HL-60/S4 treated with phorbol 12-myristate 13-acetate at 8.2 ng/mL for 4 days and 3 days (cell line): ENCODE data around the gene GARS1.

Experiments used
- in situ Hi-C: fragments of 300-500 bp; cut with MboI; formaldehyde crosslinking; loops from 2 replicates; pipeline ENCODE4 v1.15.0; 2022; ENCODE audit warnings: low sequenced_read_pairs

Gene GARS1

DNA sequence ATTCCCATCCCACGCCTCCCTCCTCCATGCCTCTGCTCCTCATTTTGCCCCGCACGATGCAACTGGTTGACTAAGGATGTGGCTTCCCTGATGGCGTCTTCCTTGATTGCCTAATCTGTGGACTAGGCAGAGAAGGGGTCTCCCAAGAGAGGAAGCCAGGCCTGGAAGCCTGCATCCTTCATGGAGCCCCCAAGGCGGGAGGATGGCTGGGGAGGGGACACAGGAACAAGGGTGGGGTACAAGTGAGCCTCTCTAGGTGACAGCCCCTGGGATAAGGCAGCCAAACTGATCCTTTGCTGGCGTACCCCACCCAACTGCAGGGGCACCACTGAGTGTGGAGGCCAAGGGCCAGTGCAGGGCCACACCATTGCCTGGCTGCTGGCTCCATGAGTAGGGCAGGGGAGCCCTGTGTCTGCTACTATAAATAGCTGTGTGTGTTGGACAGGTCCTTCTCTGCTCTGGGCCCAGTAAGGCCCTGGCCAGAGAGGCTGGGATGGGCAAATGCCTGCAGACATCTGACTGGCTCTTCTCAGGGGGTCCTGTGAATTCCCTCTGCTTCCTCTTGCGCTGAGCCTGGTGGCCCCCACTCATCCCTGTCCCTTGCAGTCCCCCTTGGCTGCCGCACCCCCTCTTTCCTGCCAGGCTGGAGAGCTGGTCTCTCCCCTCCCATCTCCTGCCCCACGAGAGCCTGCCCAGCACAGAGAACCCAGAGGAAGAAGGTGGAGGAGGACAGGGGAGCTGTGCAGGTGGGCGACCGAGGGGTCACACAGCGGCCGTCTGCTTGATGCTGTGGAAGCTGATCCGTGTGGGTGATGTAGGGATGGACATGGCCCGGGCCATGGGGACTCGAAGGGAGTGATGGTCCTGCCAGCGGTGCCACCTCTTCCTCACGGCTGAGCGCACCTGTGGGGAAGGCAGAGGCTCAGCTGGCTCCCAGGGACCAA lies 58.3 kb downstream of the GARS1 start:
- in situ Hi-C loops = no loop called here

DNA sequence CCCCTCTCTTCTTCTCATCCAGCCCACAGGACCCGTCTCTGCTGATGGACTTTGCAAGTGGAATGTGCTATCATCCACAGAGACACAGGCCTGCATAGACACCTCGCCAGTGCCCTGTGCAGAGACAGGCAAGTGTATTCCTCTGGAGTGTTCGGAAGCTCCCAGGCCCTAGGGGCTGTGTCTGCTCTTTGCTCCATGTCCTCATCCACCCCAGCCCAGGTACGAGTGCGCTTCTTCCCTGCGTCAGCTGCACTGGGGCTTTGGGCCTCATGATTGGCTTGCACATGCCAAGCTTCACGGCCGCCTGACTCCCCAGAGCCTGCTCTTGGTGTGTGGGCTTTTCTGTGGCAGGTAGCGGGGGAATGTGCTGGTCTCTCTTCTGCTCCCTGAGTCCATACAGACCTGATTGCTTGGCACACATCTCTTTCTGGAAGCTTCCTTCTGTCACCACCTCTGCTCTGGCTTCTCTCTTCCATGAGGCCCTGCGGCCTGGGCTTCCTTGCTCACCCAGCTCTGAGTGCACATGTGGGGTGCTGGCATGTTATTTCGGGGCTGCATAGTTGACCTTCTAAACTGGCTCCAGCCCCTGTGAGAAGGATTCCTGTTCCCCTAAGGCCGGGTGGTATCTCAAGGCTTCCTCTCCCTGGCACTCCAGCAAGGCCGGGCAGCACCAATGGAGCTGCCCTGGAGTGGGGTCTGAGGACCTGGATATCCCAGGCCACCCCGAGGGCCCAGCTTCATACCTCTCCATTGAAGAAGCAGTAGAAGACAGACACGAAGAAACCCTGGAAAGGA lies 59.8 kb downstream of the GARS1 start:
- in situ Hi-C loops = no loop called here

- in situ Hi-C loops = no loop called here
Measured at GRCh38 chr7:30655096-30655970, 60.7 kb downstream of the GARS1 start.

- in situ Hi-C loops = no loop called here
Measured at GRCh38 chr7:30656006-30656957, 61.6 kb downstream of the GARS1 start.

DNA sequence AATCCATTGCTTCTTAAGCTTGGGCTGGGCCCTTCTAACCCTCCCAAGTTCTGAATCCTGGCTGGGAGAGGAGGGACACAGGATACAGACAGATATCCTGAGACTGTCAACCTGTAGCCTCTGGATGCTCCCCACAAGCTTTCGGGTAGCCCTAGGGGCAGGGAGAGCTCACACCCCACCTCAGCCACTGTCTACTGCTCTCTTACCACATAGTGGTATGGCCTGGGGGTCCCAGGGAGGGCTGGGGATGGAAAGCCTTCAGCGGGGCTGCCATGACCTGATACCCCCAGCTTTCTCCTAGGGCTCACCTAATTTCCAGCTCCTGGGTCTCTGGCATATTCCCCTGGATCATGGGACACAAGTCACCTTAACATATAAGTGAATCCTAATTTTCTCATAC lies 62.5 kb downstream of the GARS1 start:
- in situ Hi-C loops = no loop called here

GRCh38 chr7:30658479-30659074 lies 63.9 kb downstream of the GARS1 start:
- in situ Hi-C loops = no loop called here

DNA sequence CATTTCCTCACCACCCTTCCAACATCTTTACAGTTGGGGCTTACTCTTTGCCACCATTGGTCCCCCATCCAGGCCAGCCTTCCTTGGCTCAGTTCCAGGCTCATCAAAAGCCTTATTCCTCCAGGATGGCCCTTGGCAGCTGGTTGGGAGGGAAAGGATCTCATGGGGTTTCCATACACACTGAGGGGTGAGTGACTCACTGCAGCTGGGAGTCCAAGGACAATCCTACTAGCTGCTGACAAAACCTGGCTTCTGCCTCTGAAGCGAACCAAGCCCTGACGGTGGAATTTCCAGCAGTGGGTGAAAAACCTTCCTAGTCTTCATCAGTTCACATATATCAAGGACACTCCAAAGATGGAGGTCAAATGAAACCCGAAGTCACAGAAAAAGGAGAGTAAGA lies 64.6 kb downstream of the GARS1 start:
- in situ Hi-C loops = no loop called here

GRCh38 chr7:30660331-30661255 lies 65.9 kb downstream of the GARS1 start:
- in situ Hi-C loops = no loop called here

DNA sequence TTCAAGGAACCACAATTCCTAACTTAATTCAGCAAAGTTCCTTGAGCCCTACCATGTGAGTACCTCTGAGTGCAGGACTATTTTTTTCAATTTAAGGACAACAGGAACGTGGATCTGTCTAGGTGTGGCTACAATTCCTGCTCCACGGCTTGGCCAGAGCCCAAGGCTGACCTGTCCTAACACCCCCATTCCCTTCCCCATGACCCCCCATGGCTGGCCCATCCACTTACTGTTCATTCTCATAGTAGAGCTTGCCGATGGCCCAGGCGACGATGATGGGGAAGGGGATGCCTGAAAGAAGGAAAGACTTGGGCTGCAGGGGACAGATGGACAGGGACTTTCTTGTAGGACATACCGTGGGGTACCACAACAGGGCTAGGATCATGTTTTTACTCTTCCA lies 67.2 kb downstream of the GARS1 start:
- in situ Hi-C loops = no loop called here

DNA sequence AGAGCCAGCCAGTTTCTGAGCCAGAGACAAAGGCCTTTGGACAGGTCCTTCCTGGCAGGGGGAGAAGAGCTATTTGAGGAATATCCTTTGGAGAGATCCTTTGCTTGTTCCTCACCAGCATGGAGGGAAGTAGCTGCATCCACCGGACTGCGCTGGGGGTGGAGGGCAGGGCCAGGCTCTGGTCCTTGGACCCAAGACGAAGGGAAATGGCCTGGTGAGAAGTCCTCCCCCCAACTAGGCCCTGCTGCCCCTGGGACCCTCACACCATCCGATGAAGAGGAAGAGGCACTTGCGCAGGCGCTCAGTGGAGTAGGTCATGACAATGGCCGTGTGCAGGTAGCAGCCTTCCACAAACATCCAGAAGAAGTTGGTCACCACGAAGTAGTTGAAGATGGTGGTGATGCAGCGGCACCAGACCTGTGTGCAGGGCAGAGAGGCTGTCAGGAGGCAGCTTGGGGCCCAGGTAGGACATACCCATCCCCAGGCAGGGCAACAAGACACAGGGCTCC lies 67.8 kb downstream of the GARS1 start:
- in situ Hi-C loops = no loop called here

DNA sequence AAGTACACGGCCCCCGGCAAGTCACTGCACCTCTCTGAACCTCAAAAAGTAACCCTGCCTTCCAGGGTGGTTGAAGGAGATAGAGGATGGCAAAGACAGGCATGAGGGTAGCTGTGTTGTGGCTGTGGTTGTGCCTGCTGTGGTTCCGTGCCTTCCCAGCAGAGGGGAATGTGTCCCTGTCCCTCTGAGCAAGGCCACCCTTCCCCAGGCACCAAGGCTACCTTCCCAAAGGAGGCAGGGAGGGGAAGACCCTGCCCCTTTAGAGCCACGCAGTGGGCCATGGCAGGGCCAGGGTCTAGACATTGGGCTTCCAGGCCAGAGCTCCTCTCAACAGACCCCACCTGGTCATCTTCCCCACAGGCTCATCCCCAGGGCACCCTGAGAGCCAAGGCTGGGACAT lies 68.7 kb downstream of the GARS1 start:
- in situ Hi-C loops = no loop called here

DNA sequence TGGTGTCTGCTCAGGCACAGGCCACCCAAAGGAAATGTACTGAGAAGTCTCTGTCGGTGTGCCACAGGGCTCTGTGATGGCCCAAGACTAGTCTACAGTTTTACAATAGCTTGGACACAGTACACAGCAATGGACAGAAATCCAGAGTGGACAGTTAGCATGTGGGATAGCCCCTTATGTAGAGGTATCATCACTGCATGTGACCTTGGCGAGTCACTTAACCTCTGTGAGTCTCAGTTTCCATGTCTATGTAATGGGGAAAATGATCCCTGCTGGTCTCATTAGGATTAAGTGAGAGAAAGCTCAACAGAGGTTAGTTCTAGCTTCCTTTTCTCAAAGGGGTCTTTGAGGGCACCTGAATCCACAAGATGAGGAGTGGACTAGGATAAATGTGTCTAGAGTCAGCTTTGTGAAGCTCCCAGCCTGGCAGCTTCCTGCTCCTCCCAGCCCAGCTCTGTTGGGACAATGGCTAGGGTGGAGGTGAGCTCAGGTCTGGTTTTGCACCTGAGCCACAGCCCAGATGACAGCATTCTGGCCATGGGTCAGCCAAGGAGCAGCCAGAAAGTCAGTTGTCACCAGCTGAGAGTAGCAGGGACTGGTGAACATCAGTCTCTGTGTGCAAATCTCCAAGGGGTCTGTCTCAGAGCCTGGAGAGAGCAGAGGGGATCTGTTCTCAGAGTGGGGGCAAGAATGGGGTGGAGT lies 69.7 kb downstream of the GARS1 start:
- in situ Hi-C loops = no loop called here

- in situ Hi-C loops = no loop called here
Measured at GRCh38 chr7:30665043-30665442, 70.4 kb downstream of the GARS1 start.

GRCh38 chr7:30665449-30665848 lies 70.8 kb downstream of the GARS1 start:
- in situ Hi-C loops = no loop called here

DNA sequence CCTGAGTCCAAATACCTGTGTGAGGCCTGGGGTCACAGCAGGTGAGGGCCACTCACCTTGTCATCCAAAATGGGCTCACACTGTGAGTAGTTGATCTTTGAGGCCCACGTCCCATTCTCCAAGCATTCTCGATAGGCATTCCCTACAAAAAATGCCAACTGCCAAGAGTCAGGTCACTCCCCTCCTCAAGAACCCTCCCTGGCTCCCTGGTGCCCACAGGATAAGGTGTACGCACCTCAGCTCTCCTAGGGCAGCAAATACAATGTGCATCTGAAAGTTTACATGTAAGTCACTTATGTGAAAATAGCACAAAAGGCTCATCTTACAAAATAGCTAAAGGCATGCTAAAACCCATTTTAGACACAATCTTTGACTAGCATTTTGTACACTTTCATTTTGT lies 72.5 kb downstream of the GARS1 start:
- in situ Hi-C loops = no loop called here

DNA sequence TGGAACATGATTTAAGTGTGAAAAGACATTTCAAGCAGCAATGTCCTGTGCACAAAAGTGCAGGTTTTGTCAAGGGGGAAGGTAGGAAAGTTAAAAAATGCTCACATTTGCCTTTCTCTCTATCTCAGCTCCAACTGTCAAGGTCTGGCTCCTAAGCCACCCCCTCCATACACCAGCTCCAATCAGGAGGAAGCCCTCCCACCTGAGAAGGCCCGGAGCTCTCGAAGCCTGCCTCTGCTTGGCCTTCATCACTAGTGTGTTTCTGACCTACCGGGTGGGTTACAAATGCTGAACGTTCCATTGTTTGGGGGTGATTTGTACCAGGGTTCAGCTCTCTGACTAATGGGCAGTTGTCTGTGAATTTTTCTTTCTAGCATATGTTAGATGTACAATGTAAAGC lies 73.4 kb downstream of the GARS1 start:
- in situ Hi-C loops = no loop called here

GRCh38 chr7:30671793-30672465 lies 77.3 kb downstream of the GARS1 start:
- in situ Hi-C loops = no loop called here
